H1 (cell line): ENCODE measurements around the gene DOC2A. TPM values are rescaled to one million over a fixed set of nuclear protein-coding genes. Genes with fewer than 3 reads are reported as not detected.

Source experiments
- CTCF ChIA-PET: fragments of 300-600 bp; sonication (Branson Sonifier 250); formaldehyde crosslinking; loops from one replicate; lab custom pipeline; 2021; ENCODE audit not compliant: partially characterized antibody; lab: Charles Lee
- POLR2A ChIA-PET: fragments of 300-600 bp; sonication (Branson Sonifier 250); formaldehyde crosslinking; loops from one replicate; lab custom pipeline; 2021; ENCODE audit warnings: inconsistent platforms; ENCODE audit not compliant: partially characterized antibody; lab: Charles Lee
- DNase-seq, 2 experiments: peaks; one replicate each; pipeline versions ENCODE4 v3.0.0 to v3.0.0-alpha.2; 2010 to 2022; ENCODE audit warnings: low spot score in 2 of 2, low read depth in 1 of 2, mixed read lengths in 1 of 2
- FAIRE-seq: peaks from 2 replicates; lab custom pipeline; 2011; peaks lifted over from hg19 to GRCh38; lab: Jason Lieb, UNC
- H2AFZ ChIP-seq: 2 replicates; pipeline ENCODE4 v1.8.1; 2012; ENCODE audit warnings: low read length, inconsistent platforms
- H2AK5ac ChIP-seq: 2 replicates; pipeline ENCODE4 v1.6.1; 2013; ENCODE audit warnings: low read depth, low read length
- H2BK120ac ChIP-seq: replicated peaks from 2 replicates; pipeline ENCODE3; 2013; ENCODE audit warnings: low read depth, low read length, inconsistent platforms
- H2BK12ac ChIP-seq: 2 replicates; pipeline ENCODE4 v1.6.1; 2013; ENCODE audit warnings: low read depth, low read length
- H2BK15ac ChIP-seq: 2 replicates; pipeline ENCODE4 v1.6.1; 2013; ENCODE audit warnings: low read length
- H2BK20ac ChIP-seq: 2 replicates; pipeline ENCODE4 v1.6.1; 2013; ENCODE audit warnings: low read length
- H2BK5ac ChIP-seq: 2 replicates; pipeline ENCODE4 v1.6.1; 2013; ENCODE audit warnings: low read depth, low read length
- H3K14ac ChIP-seq: 2 replicates; pipeline ENCODE4 v1.6.1; 2013; ENCODE audit warnings: inconsistent platforms; ENCODE audit not compliant: insufficient read length
- H3K18ac ChIP-seq: 2 replicates; pipeline ENCODE4 v1.6.1; 2013; ENCODE audit warnings: low read length; ENCODE audit errors: extremely low read depth
- H3K23ac ChIP-seq: 2 replicates; pipeline ENCODE4 v1.6.1; 2013; ENCODE audit warnings: inconsistent platforms; ENCODE audit not compliant: insufficient read length
- H3K23me2 ChIP-seq: 2 replicates; pipeline ENCODE4 v1.6.1; 2013; ENCODE audit warnings: low read depth, low read length
- H3K27ac ChIP-seq: 2 replicates; pipeline ENCODE4 v1.6.1; 2011; ENCODE audit warnings: low read depth, low read length, inconsistent platforms
- H3K27me3 ChIP-seq, 4 experiments: replicated peaks in 1 of 4; 1 replicate in 1 of 4; 2 replicates in 3 of 4; pipeline versions ENCODE4 v1.6.1 to v1.8.1; 2011 to 2013; ENCODE audit warnings: low read length in 3 of 4, mild to moderate bottlenecking in 3 of 4, inconsistent platforms in 2 of 4, mixed read lengths in 2 of 4, moderate library complexity in 1 of 4; ENCODE audit not compliant: control insufficient read depth in 3 of 4, insufficient read depth in 3 of 4; ENCODE audit errors: extremely low read depth in 1 of 4
- H3K36me3 ChIP-seq, 4 experiments: 2 replicates each; pipeline versions ENCODE4 v1.6.1 to v1.8.1; 2011 to 2013; ENCODE audit warnings: mild to moderate bottlenecking in 4 of 4, low read length in 3 of 4, moderate library complexity in 2 of 4, control low read depth in 1 of 4, inconsistent platforms in 1 of 4; ENCODE audit not compliant: insufficient read depth in 4 of 4, control insufficient read depth in 2 of 4
- H3K4ac ChIP-seq: replicated peaks from 2 replicates; pipeline ENCODE3; 2013; ENCODE audit warnings: low read length, low read depth, mixed read lengths, inconsistent platforms; ENCODE audit not compliant: insufficient read length
- H3K4me1 ChIP-seq, 4 experiments: replicated peaks in 1 of 4; 1 replicate in 1 of 4; 2 replicates in 3 of 4; pipeline versions ENCODE4 v1.6.1 to v1.8.1; 2011 to 2013; ENCODE audit warnings: low read length in 3 of 4, inconsistent platforms in 2 of 4, mixed read lengths in 1 of 4; ENCODE audit not compliant: insufficient read depth in 4 of 4, control insufficient read depth in 3 of 4
- H3K4me2 ChIP-seq, 2 experiments: 2 replicates each; pipeline versions ENCODE4 v1.6.1 to v1.8.1; 2011 to 2013; ENCODE audit warnings: low read depth in 2 of 2, low read length in 2 of 2, control low read depth in 1 of 2, inconsistent platforms in 1 of 2, mild to moderate bottlenecking in 1 of 2; ENCODE audit not compliant: insufficient read depth in 1 of 2
- H3K4me3 ChIP-seq, 4 experiments: fragments of 200-600, 300-600 bp in 1 of 4; sonication (generic), shearing (Covaris generic), sonication (Bioruptor Twin) in 1 of 4; 2 replicates each; pipeline versions ENCODE4 v1.5.1 to v1.8.1; 2011 to 2016; ENCODE audit warnings: low read length in 4 of 4, low read depth in 3 of 4, control low read depth in 2 of 4, inconsistent platforms in 2 of 4, mild to moderate bottlenecking in 2 of 4, mixed read lengths in 1 of 4, moderate library complexity in 1 of 4; ENCODE audit not compliant: insufficient read depth in 2 of 4; ENCODE audit errors: extremely low read depth in 1 of 4
- H3K56ac ChIP-seq: replicated peaks from 2 replicates; pipeline ENCODE3; 2013; ENCODE audit warnings: low read depth, mild to moderate bottlenecking, mixed read lengths, low read length, inconsistent platforms; ENCODE audit not compliant: insufficient read length
- H3K79me1 ChIP-seq: 2 replicates; pipeline ENCODE4 v1.6.1; 2013; ENCODE audit warnings: low read depth, low read length, control low read depth
- H3K79me2 ChIP-seq, 2 experiments: 2 replicates each; pipeline versions ENCODE4 v1.6.1 to v1.8.1; 2012 to 2013; ENCODE audit warnings: low read length in 2 of 2, mild to moderate bottlenecking in 2 of 2, inconsistent platforms in 1 of 2; ENCODE audit not compliant: insufficient read depth in 2 of 2, control insufficient read depth in 1 of 2
- H3K9ac ChIP-seq, 4 experiments: replicated peaks in 1 of 4; 1 replicate in 1 of 4; 2 replicates in 3 of 4; pipeline versions ENCODE4 v1.6.1 to v1.8.1; 2011 to 2013; ENCODE audit warnings: low read depth in 3 of 4, low read length in 3 of 4, control low read depth in 2 of 4, mild to moderate bottlenecking in 2 of 4, moderate library complexity in 2 of 4, inconsistent platforms in 1 of 4; ENCODE audit errors: extremely low read depth in 1 of 4
- H3K9me3 ChIP-seq, 2 experiments: 2 replicates each; pipeline versions ENCODE4 v1.6.1 to v1.8.1; 2012 to 2013; ENCODE audit warnings: mild to moderate bottlenecking in 2 of 2, moderate library complexity in 2 of 2, control low read depth in 1 of 2, inconsistent platforms in 1 of 2, low read depth in 1 of 2, low read length in 1 of 2, mixed read lengths in 1 of 2; ENCODE audit not compliant: insufficient read depth in 2 of 2
- H4K20me1 ChIP-seq, 2 experiments: replicated peaks in 1 of 2; 2 replicates each; pipeline versions ENCODE3 to v1.8.1; 2011 to 2013; ENCODE audit warnings: inconsistent platforms in 2 of 2, low read length in 2 of 2, mild to moderate bottlenecking in 1 of 2; ENCODE audit not compliant: insufficient read depth in 2 of 2, control insufficient read depth in 1 of 2
- H4K5ac ChIP-seq: 2 replicates; pipeline ENCODE4 v1.6.1; 2013; ENCODE audit warnings: low read length, low read depth, mixed read lengths, inconsistent platforms; ENCODE audit not compliant: insufficient read length
- H4K8ac ChIP-seq: 2 replicates; pipeline ENCODE4 v1.8.0; 2013; ENCODE audit warnings: mild to moderate bottlenecking, moderate library complexity, low read length, inconsistent platforms; ENCODE audit not compliant: insufficient read depth; ENCODE audit errors: extremely low read depth
- H4K91ac ChIP-seq: replicated peaks from 2 replicates; pipeline ENCODE3; 2013; ENCODE audit warnings: low read length, mixed read lengths, inconsistent platforms; ENCODE audit not compliant: insufficient read length
- MAX ChIP-seq: IDR thresholded peaks from 2 replicates; pipeline ENCODE4 v1.6.1; 2012; ENCODE audit warnings: inconsistent platforms
- POU5F1 ChIP-seq: IDR thresholded peaks from 2 replicates; pipeline ENCODE4 v1.6.1; 2011; ENCODE audit warnings: low read depth, mild to moderate bottlenecking, low read length, moderate library complexity
- RFX5 ChIP-seq: IDR thresholded peaks from 2 replicates; pipeline ENCODE4 v1.6.1; 2011; ENCODE audit warnings: low read depth, low read length, improper control_type of control experiment, borderline replicate concordance
- SIN3A ChIP-seq, 2 experiments: IDR thresholded peaks in 1 of 2; conservative IDR thresholded peaks in 1 of 2; 2 replicates each; pipeline ENCODE4 v1.6.1; 2011 to 2012; ENCODE audit warnings: low read length in 2 of 2, improper control_type of control experiment in 1 of 2, low read depth in 1 of 2, mild to moderate bottlenecking in 1 of 2
- SP2 ChIP-seq: IDR thresholded peaks from 2 replicates; pipeline ENCODE4 v1.6.1; 2012; ENCODE audit warnings: mild to moderate bottlenecking, low read length, inconsistent platforms
- USF2 ChIP-seq: IDR thresholded peaks from 2 replicates; pipeline ENCODE4 v1.6.1; 2011; ENCODE audit warnings: low read length, improper control_type of control experiment
- ZNF274 ChIP-seq: IDR thresholded peaks from 2 replicates; pipeline ENCODE4 v1.7.0; 2012; ENCODE audit warnings: low read length, borderline replicate concordance; ENCODE audit errors: extremely low read depth
- WGBS, 2 experiments: shearing (Covaris generic) in 1 of 2; methylation state at CpG; one replicate each; pipeline versions ENCODE4 v1.1.6 to v1.1.7; 2013 to 2015; ENCODE audit warnings: low lambda C conversion rate in 2 of 2, mixed read lengths in 2 of 2, inconsistent platforms in 1 of 2, low coverage in 1 of 2, missing lambda C conversion rate in 1 of 2; ENCODE audit not compliant: insufficient replicate concordance in 2 of 2, insufficient coverage in 1 of 2, insufficient read length in 1 of 2; ENCODE audit errors: extremely low coverage in 1 of 2, missing lambda C conversion rate in 1 of 2; 5-methylcytosine and 5-hydroxymethylcytosine counted together
- polyA plus RNA-seq, 7 experiments: library from polyadenylated mRNA; depleted of rRNA in 3 of 7; stranded (reverse) in 5 of 7; unstranded in 2 of 7; fragments of >200 nt in 5 of 7; fragments of 200-250 nt in 2 of 7; gene quantifications; 1 replicate in 5 of 7; 2 replicates in 1 of 7; 4 replicates in 1 of 7; pipeline versions ENCODE4 v1.2.1 to v1.2.3, GENCODE V29; 2011 to 2013; ENCODE audit warnings: missing spikeins in 2 of 7, mixed read lengths in 2 of 7
- total RNA-seq: library from RNA; stranded (reverse); fragmentation: NEBNext Ultra II Directional; extraction: Animal tissue kit (Norgen Biotek cat#: 25700); gene quantifications from 2 replicates; pipeline ENCODE4 v1.2.1, GENCODE V29; 2021

The DOC2A gene
- total and polyA plus RNA-seq, 2 of the 8 experiments (the other 6 are each of a cell fraction or from before 2014, with no cell fraction given): 13.9 to 20.7 TPM

- no peak for TF ChIP-seq USF2
- no peak for TF ChIP-seq ZNF274
- TF ChIP-seq SP2: no peak
- no peak for TF ChIP-seq POU5F1
- TF ChIP-seq SIN3A (conservative IDR thresholded peaks at IDR 0.05 in 1 of 2, IDR thresholded peaks at IDR 0.05 in 1 of 2; ENCODE audit: low read depth in 1 of 2, low read length in 2 of 2): no peak
- TF ChIP-seq RFX5: no peak
- no peak for TF ChIP-seq MAX
- Histone ChIP-seq H3K27ac (no peak overlapping the region), H2AFZ (no peak overlapping the region), H3K18ac (no peak overlapping the region), H2BK20ac (no peak overlapping the region), H4K8ac (peak overlapping the region; percentile 54), H3K23me2 (peaks cover 7% of the 10 kb centered on the region; the same call in 1 of the 2 replicates), H3K79me1 (peaks cover 25% of the 10 kb centered on the region), H3K4me3 (no peak overlapping the region), H4K91ac (no peak overlapping the region), H3K36me3 (peaks cover 14 to 50% (median 44%) of the 10 kb centered on the region in 4 experiments), H2BK12ac (no peak overlapping the region), H3K4me1 (peaks cover 4 to 20% (median 7%) of the 10 kb centered on the region in 4 experiments), H4K20me1 (peaks cover 4 to 18% of the 10 kb centered on the region in 2 experiments), H2BK120ac (no peak overlapping the region), H3K4ac (no peak overlapping the region), H2BK15ac (no peak overlapping the region), H3K23ac (no peak overlapping the region), H3K56ac (no peak overlapping the region), H4K5ac (no peak overlapping the region), H3K9me3 (no peaks in the 10 kb centered on the region), H3K14ac (no peak overlapping the region), H3K27me3 (no peaks in the 10 kb centered on the region), H2BK5ac (no peak overlapping the region), H2AK5ac (no peak overlapping the region), H3K79me2 (peaks cover 9 to 34% of the 10 kb centered on the region in 2 experiments), H3K9ac (no peak overlapping the region), H3K4me2 (no peak overlapping the region)
- ChIA-PET CTCF (interaction anchor here (1.2 to 4.4 kb wide), 3 partner anchors 15 to 130 kb away, joined by 3 to 19 read pairs (median 4); no protein-coding TSS in a partner anchor), POLR2A (interaction anchor here (0.9 to 1.3 kb wide), 4 partner anchors 11 to 95 kb away, joined by 3 read pairs; no protein-coding TSS in a partner anchor)
- 88% methylated on average over 9 of the region's 9 CpGs; no CpG with 5 or more reads in 1 of the 2 experiments for WGBS, 2 experiments
- DNase-seq (no peak), FAIRE-seq (no peak)
Observed at GRCh38 chr16:29978564-29979270, 32.1 kb downstream of the DOC2A start.
